IMR-90 (cell line): ENCODE data around the gene GLIS1.

Experiments
- BHLHE40 ChIP-seq: fragments of 150-350 bp; IDR thresholded peaks from 2 replicates; pipeline ENCODE4 v1.6.1; 2016; ENCODE audit warnings: mild to moderate bottlenecking, low read depth, low read length
- CEBPB ChIP-seq: IDR thresholded peaks from 2 replicates; pipeline ENCODE4 v1.6.1; 2012; ENCODE audit warnings: low read depth, low read length, improper control_type of control experiment
- CHD1 ChIP-seq: IDR thresholded peaks from 2 replicates; pipeline ENCODE4 v1.6.1; 2012; ENCODE audit warnings: low read depth, low read length, improper control_type of control experiment
- FOS ChIP-seq: fragments of 150-350 bp; IDR thresholded peaks from 2 replicates; pipeline ENCODE4 v1.6.1; 2016; ENCODE audit warnings: low read depth, low read length
- MAFK ChIP-seq: IDR thresholded peaks from 2 replicates; pipeline ENCODE4 v1.6.1; 2012; ENCODE audit warnings: low read depth, low read length, improper control_type of control experiment
- MAZ ChIP-seq: IDR thresholded peaks from 2 replicates; pipeline ENCODE4 v1.6.1; 2012; ENCODE audit warnings: low read depth, mild to moderate bottlenecking, low read length, improper control_type of control experiment, moderate library complexity, borderline replicate concordance
- MXI1 ChIP-seq: IDR thresholded peaks from 2 replicates; pipeline ENCODE4 v1.6.1; 2012; ENCODE audit warnings: low read depth, mild to moderate bottlenecking, low read length, moderate library complexity, borderline replicate concordance
- POLR2A ChIP-seq: IDR thresholded peaks from 2 replicates; pipeline ENCODE4 v1.6.1; 2012; ENCODE audit warnings: mild to moderate bottlenecking, low read depth, low read length
- RAD21 ChIP-seq: IDR thresholded peaks from 2 replicates; pipeline ENCODE4 v1.6.1; 2012; ENCODE audit warnings: low read length, improper control_type of control experiment
- RCOR1 ChIP-seq: IDR thresholded peaks from 2 replicates; pipeline ENCODE4 v1.6.1; 2012; ENCODE audit warnings: mild to moderate bottlenecking, low read length, improper control_type of control experiment; ENCODE audit not compliant: insufficient replicate concordance
- SMC3 ChIP-seq: fragments of 150-350 bp; IDR thresholded peaks from 2 replicates; pipeline ENCODE4 v1.6.1; 2016; ENCODE audit warnings: low read depth, mild to moderate bottlenecking, antibody characterized with exemption, low read length, moderate library complexity
- USF2 ChIP-seq: fragments of 150-350 bp; IDR thresholded peaks from 2 replicates; pipeline ENCODE4 v1.6.1; 2017; ENCODE audit warnings: mild to moderate bottlenecking, antibody characterized with exemption, low read length, low read depth
- TF ChIP-seq, protein P1 (sequence below): conservative IDR thresholded peaks from 2 replicates; pipeline ENCODE4 v1.5.1; 2012; ENCODE audit warnings: mild to moderate bottlenecking, low read depth, low read length, improper control_type of control experiment

DNA sequence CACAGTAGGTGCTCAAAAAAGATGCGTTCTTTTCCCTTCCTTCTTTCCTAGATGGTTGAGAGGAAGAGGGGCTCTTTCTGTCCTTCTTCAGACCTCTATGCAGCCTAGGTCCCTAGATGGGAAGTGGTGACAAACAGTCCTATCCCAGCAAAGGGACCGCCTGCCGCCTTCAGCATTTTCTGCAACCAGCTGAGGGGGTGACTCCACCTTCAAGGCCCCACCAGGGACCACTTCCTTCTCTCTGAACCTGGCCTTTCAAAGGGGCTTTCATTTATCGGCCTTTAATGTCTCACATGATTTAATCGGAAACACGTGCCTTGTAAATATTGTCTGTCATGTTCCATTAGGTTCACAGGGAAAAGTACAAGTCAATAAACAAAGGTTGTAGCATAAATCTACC lies 32.6 kb downstream of the GLIS1 start:
- TF ChIP-seq, protein P1, sequence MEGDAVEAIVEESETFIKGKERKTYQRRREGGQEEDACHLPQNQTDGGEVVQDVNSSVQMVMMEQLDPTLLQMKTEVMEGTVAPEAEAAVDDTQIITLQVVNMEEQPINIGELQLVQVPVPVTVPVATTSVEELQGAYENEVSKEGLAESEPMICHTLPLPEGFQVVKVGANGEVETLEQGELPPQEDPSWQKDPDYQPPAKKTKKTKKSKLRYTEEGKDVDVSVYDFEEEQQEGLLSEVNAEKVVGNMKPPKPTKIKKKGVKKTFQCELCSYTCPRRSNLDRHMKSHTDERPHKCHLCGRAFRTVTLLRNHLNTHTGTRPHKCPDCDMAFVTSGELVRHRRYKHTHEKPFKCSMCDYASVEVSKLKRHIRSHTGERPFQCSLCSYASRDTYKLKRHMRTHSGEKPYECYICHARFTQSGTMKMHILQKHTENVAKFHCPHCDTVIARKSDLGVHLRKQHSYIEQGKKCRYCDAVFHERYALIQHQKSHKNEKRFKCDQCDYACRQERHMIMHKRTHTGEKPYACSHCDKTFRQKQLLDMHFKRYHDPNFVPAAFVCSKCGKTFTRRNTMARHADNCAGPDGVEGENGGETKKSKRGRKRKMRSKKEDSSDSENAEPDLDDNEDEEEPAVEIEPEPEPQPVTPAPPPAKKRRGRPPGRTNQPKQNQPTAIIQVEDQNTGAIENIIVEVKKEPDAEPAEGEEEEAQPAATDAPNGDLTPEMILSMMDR = no peak
- TF ChIP-seq RCOR1 = no peak
- TF ChIP-seq RAD21 = no peak
- TF ChIP-seq USF2 = no peak
- TF ChIP-seq MXI1 = no peak
- TF ChIP-seq POLR2A = no peak
- TF ChIP-seq FOS = no peak
- TF ChIP-seq CHD1 = no peak
- no peak for TF ChIP-seq CEBPB
- no peak for TF ChIP-seq SMC3
- no peak for TF ChIP-seq MAFK
- no peak for TF ChIP-seq MAZ
- no peak for TF ChIP-seq BHLHE40
